Astrocyte of the spinal cord (primary cell): ENCODE data around the gene PROK1.

Experiments used
- DNase-seq: peaks from one replicate; pipeline ENCODE4 v3.0.0; 2011; ENCODE audit warnings: low read depth, low spot score
- H3K4me3 ChIP-seq: 2 replicates; pipeline ENCODE4 v1.5.1; 2011; ENCODE audit warnings: low read depth, mild to moderate bottlenecking, low read length, moderate library complexity
- in situ Hi-C: cut with HindIII; loops from 2 replicates; pipeline ENCODE4 v1.10.0; 2017; ENCODE audit warnings: low sequenced_read_pairs
- TF ChIP-seq, protein P1 (sequence below): IDR thresholded peaks from 2 replicates; pipeline ENCODE4 v1.5.1; 2012; ENCODE audit warnings: low read depth, mild to moderate bottlenecking, low read length, inconsistent platforms

Gene PROK1

DNA sequence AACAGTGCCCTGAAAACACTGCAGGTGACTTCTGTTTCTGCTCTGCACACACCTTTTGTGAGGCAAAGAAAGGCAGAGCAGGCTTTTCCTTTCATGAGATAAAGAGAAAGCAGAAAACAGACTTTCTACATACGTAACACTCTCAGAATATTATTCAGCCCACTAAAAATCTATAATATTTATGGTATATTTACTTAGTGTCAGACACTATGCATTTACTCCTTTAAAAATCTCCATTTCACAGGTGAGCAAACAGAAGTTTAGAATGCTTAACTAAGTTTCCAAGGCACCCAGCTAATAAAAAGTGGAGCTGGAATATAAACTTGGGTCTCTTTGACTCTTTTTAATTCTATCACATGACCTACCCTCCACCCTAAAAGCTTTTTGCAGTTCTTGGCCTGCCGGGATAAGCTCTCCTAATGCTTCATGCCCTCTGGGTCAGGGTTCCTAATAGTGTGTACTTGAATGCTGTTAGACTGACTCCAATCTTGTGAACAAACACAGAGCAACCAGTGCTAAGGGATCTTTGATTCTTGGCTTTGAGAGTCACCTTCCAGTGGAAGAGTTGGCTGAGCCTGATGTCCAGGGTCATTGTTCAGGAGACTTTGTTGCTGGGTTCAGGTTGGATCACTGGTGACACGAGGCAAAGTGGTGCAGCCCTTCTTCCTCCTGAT is 27.2 kb downstream of the PROK1 start:
- in situ Hi-C loops = no loop called here

GRCh38 chr1:110478886-110479285 is 27.9 kb downstream of the PROK1 start:
- H3K4me3 ChIP-seq = no peak overlapping the region
- in situ Hi-C loops = no loop called here
- TF ChIP-seq, protein P1, sequence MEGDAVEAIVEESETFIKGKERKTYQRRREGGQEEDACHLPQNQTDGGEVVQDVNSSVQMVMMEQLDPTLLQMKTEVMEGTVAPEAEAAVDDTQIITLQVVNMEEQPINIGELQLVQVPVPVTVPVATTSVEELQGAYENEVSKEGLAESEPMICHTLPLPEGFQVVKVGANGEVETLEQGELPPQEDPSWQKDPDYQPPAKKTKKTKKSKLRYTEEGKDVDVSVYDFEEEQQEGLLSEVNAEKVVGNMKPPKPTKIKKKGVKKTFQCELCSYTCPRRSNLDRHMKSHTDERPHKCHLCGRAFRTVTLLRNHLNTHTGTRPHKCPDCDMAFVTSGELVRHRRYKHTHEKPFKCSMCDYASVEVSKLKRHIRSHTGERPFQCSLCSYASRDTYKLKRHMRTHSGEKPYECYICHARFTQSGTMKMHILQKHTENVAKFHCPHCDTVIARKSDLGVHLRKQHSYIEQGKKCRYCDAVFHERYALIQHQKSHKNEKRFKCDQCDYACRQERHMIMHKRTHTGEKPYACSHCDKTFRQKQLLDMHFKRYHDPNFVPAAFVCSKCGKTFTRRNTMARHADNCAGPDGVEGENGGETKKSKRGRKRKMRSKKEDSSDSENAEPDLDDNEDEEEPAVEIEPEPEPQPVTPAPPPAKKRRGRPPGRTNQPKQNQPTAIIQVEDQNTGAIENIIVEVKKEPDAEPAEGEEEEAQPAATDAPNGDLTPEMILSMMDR = no peak
- DNase-seq = no peak

More for the DNA sequence above, 27.2 kb downstream of the PROK1 start:
- H3K4me3 ChIP-seq = no peak overlapping the region
- no peak for DNase-seq
- TF ChIP-seq, protein P1 = no peak

DNA sequence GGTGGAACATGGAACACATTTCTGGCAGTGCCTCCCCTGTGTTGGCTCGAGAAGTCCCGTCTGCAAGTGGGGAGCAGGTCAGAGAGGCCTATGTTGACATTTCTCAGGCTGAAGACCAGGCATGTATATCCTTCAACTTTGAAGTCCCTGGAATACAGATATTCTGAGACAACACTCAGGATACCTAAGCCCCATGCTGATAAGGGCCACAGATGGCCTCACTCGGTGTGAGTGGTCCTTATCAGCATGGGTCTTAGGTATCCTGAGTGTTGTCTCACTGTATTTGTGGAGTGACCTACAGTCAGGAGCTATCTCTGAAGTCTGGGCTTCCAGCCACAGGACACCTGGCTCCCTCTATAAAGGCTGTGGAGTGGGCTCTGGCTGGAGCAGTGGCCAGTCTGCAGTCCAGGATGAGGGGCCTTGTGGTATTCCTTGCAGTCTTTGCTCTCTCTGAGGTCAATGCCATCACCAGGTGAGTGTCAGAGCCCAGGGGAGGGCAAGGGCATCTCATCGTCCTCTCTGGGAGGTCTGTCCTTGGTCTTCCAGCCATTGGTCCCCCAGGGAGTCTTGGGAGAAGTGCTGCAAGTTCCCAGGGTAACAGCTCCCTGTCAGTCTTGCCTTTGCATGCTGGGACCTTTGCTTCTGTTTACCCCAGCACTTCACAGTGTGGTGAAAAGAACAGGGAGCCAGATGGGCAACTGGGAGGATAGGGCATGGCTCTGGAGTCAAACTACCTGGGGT is 29.6 kb downstream of the PROK1 start:
- no peak overlapping the region for H3K4me3 ChIP-seq
- in situ Hi-C loops = no loop called here
- TF ChIP-seq, protein P1 = no peak
- DNase-seq = no peak

GRCh38 chr1:110481968-110482623 is 31.1 kb downstream of the PROK1 start:
- H3K4me3 ChIP-seq = no peak overlapping the region
- in situ Hi-C loops = no loop called here
- DNase-seq = no peak
- TF ChIP-seq, protein P1 = no peak

GRCh38 chr1:110482662-110483307 is 31.8 kb downstream of the PROK1 start:
- H3K4me3 ChIP-seq = no peak overlapping the region
- no peak for DNase-seq
- in situ Hi-C loops = no loop called here
- TF ChIP-seq, protein P1 = no peak

DNA sequence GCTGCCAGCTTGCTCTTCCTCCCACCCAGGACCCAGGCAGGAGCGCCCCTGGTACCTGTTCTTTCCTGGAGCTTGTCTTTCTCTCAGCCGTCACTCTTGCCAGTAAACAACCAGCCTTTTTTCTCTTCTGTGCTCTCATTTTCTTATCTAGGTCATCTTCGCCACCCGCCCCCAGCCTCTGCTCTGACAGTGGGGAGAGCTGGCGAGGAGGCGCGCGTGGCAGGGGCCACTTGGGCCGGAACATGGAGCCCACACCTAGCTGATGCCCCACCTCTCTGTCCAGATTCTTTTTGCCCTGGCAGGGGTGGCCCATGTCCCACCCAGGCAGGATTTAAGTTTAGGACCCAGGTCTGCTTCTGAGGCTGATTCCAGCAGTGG is 32.3 kb downstream of the PROK1 start:
- TF ChIP-seq, protein P1 = no peak
- in situ Hi-C loops = no loop called here
- no peak overlapping the region for H3K4me3 ChIP-seq
- no peak for DNase-seq
